IMR-90 (cell line): ENCODE measurements around the gene GAL. TPM values are rescaled to one million over a fixed set of nuclear protein-coding genes. Genes with fewer than 3 reads are reported as not detected.

Experiments used
- ATAC-seq: fragments of 200-7000 bp; cut with Tn5 transposase; 2 replicates; pipeline ENCODE4 v1.9.1; 2020; ENCODE audit warnings: low read depth, mild to moderate bottlenecking, moderate library complexity
- BruUV-seq: library from RNA; stranded (reverse); fragments of 400-500 nt; replicated peaks from 2 replicates; lab custom pipeline; 2021; lab: Mats Ljungman, UMichigan
- CTCF ChIA-PET: fragments of 300-600 bp; formaldehyde crosslinking; extraction: SDS; loops from one replicate; lab custom pipeline; 2021; ENCODE audit warnings: antibody characterized with exemption; lab: Yijun Ruan, JAX
- POLR2A ChIA-PET: fragments of 300-600 bp; sonication (Branson Sonifier 250); formaldehyde crosslinking; loops from one replicate; lab custom pipeline; 2022; ENCODE audit warnings: antibody characterized with exemption; ENCODE audit not compliant: unreplicated experiment; lab: Charles Lee
- DNase-seq: peaks from one replicate; pipeline ENCODE4 v3.0.0; 2013
- H2AFZ ChIP-seq: replicated peaks from 2 replicates; pipeline ENCODE3; 2013; ENCODE audit warnings: low read length, mild to moderate bottlenecking; ENCODE audit not compliant: poor library complexity
- H2AK5ac ChIP-seq: 2 replicates; pipeline ENCODE4 v1.6.1; 2013; ENCODE audit warnings: low read depth, low read length, inconsistent platforms
- H2AK9ac ChIP-seq: replicated peaks from 2 replicates; pipeline ENCODE3; 2013; ENCODE audit warnings: mild to moderate bottlenecking, low read depth, low read length, moderate library complexity; ENCODE audit not compliant: poor library complexity
- H2BK120ac ChIP-seq: 2 replicates; pipeline ENCODE4 v1.6.1; 2013; ENCODE audit warnings: low read depth, low read length, inconsistent platforms
- H2BK15ac ChIP-seq: 3 replicates; pipeline ENCODE4 v1.6.1; 2013; ENCODE audit warnings: low read depth, low read length, inconsistent platforms
- H2BK20ac ChIP-seq: 2 replicates; pipeline ENCODE4 v1.6.1; 2013; ENCODE audit warnings: low read depth, mild to moderate bottlenecking, inconsistent platforms, low read length, moderate library complexity
- H2BK5ac ChIP-seq: 2 replicates; pipeline ENCODE4 v1.6.1; 2013; ENCODE audit warnings: mild to moderate bottlenecking, low read depth, low read length, inconsistent platforms; ENCODE audit not compliant: poor library complexity, severe bottlenecking
- H3K14ac ChIP-seq: replicated peaks from 2 replicates; pipeline ENCODE4 v1.6.1; 2013; ENCODE audit warnings: low read depth, low read length, inconsistent platforms
- H3K18ac ChIP-seq: 2 replicates; pipeline ENCODE4 v1.6.1; 2013; ENCODE audit warnings: low read depth, low read length, control low read depth
- H3K23ac ChIP-seq: 2 replicates; pipeline ENCODE4 v1.6.1; 2013; ENCODE audit warnings: low read depth, low read length, inconsistent platforms
- H3K27ac ChIP-seq: 2 replicates; pipeline ENCODE4 v1.5.1; 2013; ENCODE audit warnings: mild to moderate bottlenecking, control low read depth, low read length; ENCODE audit not compliant: insufficient read depth
- H3K27me3 ChIP-seq: 2 replicates; pipeline ENCODE4 v1.6.1; 2013; ENCODE audit warnings: low read length; ENCODE audit not compliant: control insufficient read depth, insufficient read depth
- H3K36me3 ChIP-seq: 2 replicates; pipeline ENCODE4 v1.6.1; 2013; ENCODE audit warnings: low read length, mixed read lengths; ENCODE audit not compliant: control insufficient read depth, insufficient read depth
- H3K4ac ChIP-seq: 2 replicates; pipeline ENCODE4 v1.6.1; 2013; ENCODE audit warnings: low read depth, low read length, inconsistent platforms
- H3K4me1 ChIP-seq: 2 replicates; pipeline ENCODE4 v1.6.1; 2013; ENCODE audit warnings: low read length, mixed read lengths; ENCODE audit not compliant: control insufficient read depth, insufficient read depth
- H3K4me2 ChIP-seq: 2 replicates; pipeline ENCODE4 v1.6.1; 2013; ENCODE audit warnings: low read depth, mild to moderate bottlenecking, control low read depth, low read length, moderate library complexity
- H3K4me3 ChIP-seq: 2 replicates; pipeline ENCODE4 v1.5.1; 2013; ENCODE audit warnings: low read depth, mild to moderate bottlenecking, control low read depth, low read length, moderate library complexity; ENCODE audit not compliant: insufficient read depth
- H3K56ac ChIP-seq: 2 replicates; pipeline ENCODE4 v1.6.1; 2013; ENCODE audit warnings: low read length, inconsistent platforms; ENCODE audit not compliant: insufficient read depth; ENCODE audit errors: extremely low read depth
- H3K79me1 ChIP-seq, 2 experiments: 2 replicates each; pipeline ENCODE4 v1.6.1; 2013; ENCODE audit warnings: low read length in 2 of 2, inconsistent platforms in 1 of 2, low read depth in 1 of 2
- H3K9ac ChIP-seq: 2 replicates; pipeline ENCODE4 v1.6.1; 2013; ENCODE audit warnings: low read depth, low read length, control low read depth
- H3K9me1 ChIP-seq: 2 replicates; pipeline ENCODE4 v1.6.1; 2013; ENCODE audit warnings: low read length, inconsistent platforms; ENCODE audit not compliant: insufficient read depth
- H3K9me3 ChIP-seq: 2 replicates; pipeline ENCODE4 v1.6.1; 2013; ENCODE audit warnings: low read length; ENCODE audit not compliant: control insufficient read depth, insufficient read depth
- H4K20me1 ChIP-seq: 2 replicates; pipeline ENCODE4 v1.6.1; 2013; ENCODE audit warnings: low read length, inconsistent platforms; ENCODE audit not compliant: insufficient read depth
- H4K5ac ChIP-seq: 2 replicates; pipeline ENCODE4 v1.6.1; 2013; ENCODE audit warnings: mild to moderate bottlenecking, low read depth, low read length, control low read depth
- H4K8ac ChIP-seq, 2 experiments: 2 replicates each; pipeline ENCODE4 v1.6.1; 2013; ENCODE audit warnings: low read depth in 2 of 2, low read length in 2 of 2, control low read depth in 1 of 2, inconsistent platforms in 1 of 2
- H4K91ac ChIP-seq: 2 replicates; pipeline ENCODE4 v1.6.1; 2013; ENCODE audit warnings: low read depth, low read length, inconsistent platforms; ENCODE audit not compliant: insufficient read depth
- BHLHE40 ChIP-seq: fragments of 150-350 bp; IDR thresholded peaks from 2 replicates; pipeline ENCODE4 v1.6.1; 2016; ENCODE audit warnings: mild to moderate bottlenecking, low read depth, low read length
- CEBPB ChIP-seq: IDR thresholded peaks from 2 replicates; pipeline ENCODE4 v1.6.1; 2012; ENCODE audit warnings: low read depth, low read length, improper control_type of control experiment
- CHD1 ChIP-seq: IDR thresholded peaks from 2 replicates; pipeline ENCODE4 v1.6.1; 2012; ENCODE audit warnings: low read depth, low read length, improper control_type of control experiment
- CTCF ChIP-seq: conservative IDR thresholded peaks from 2 replicates; pipeline ENCODE4 v1.5.1; 2012; ENCODE audit warnings: mild to moderate bottlenecking, low read depth, low read length, improper control_type of control experiment
- FOS ChIP-seq: fragments of 150-350 bp; IDR thresholded peaks from 2 replicates; pipeline ENCODE4 v1.6.1; 2016; ENCODE audit warnings: low read depth, low read length
- MAFK ChIP-seq: IDR thresholded peaks from 2 replicates; pipeline ENCODE4 v1.6.1; 2012; ENCODE audit warnings: low read depth, low read length, improper control_type of control experiment
- MAZ ChIP-seq: IDR thresholded peaks from 2 replicates; pipeline ENCODE4 v1.6.1; 2012; ENCODE audit warnings: low read depth, mild to moderate bottlenecking, low read length, improper control_type of control experiment, moderate library complexity, borderline replicate concordance
- MXI1 ChIP-seq: IDR thresholded peaks from 2 replicates; pipeline ENCODE4 v1.6.1; 2012; ENCODE audit warnings: low read depth, mild to moderate bottlenecking, low read length, moderate library complexity, borderline replicate concordance
- RAD21 ChIP-seq: IDR thresholded peaks from 2 replicates; pipeline ENCODE4 v1.6.1; 2012; ENCODE audit warnings: low read length, improper control_type of control experiment
- RCOR1 ChIP-seq: IDR thresholded peaks from 2 replicates; pipeline ENCODE4 v1.6.1; 2012; ENCODE audit warnings: mild to moderate bottlenecking, low read length, improper control_type of control experiment; ENCODE audit not compliant: insufficient replicate concordance
- RFX5 ChIP-seq: IDR thresholded peaks from 2 replicates; pipeline ENCODE4 v1.8.0; 2012; ENCODE audit warnings: low read depth, mild to moderate bottlenecking, low read length, moderate library complexity
- SMC3 ChIP-seq: fragments of 150-350 bp; IDR thresholded peaks from 2 replicates; pipeline ENCODE4 v1.6.1; 2016; ENCODE audit warnings: low read depth, mild to moderate bottlenecking, antibody characterized with exemption, low read length, moderate library complexity
- USF2 ChIP-seq: fragments of 150-350 bp; IDR thresholded peaks from 2 replicates; pipeline ENCODE4 v1.6.1; 2017; ENCODE audit warnings: mild to moderate bottlenecking, antibody characterized with exemption, low read length, low read depth
- WGBS, 2 experiments: methylation state at CpG; one replicate each; pipeline versions ENCODE4 v1.1.5 to v1.1.7; 2013; ENCODE audit warnings: missing lambda C conversion rate in 2 of 2; ENCODE audit not compliant: insufficient read length in 1 of 2; ENCODE audit errors: extremely low coverage in 2 of 2; 5-methylcytosine and 5-hydroxymethylcytosine counted together
- dilution Hi-C: fragments of 300-500 bp; cut with HindIII; formaldehyde crosslinking; loops from one replicate; pipeline ENCODE4 v1.14.3; 2018; ENCODE audit warnings: low sequenced_read_pairs; ENCODE audit not compliant: unreplicated experiment
- in situ Hi-C: fragments of 300-500 bp; cut with MboI; formaldehyde crosslinking; loops from 3 replicates; pipeline ENCODE4 v1.14.3; 2019; ENCODE audit warnings: low sequenced_read_pairs, inconsistent platforms, mixed read lengths
- intact Hi-C: fragments of 100-400 bp; cut with micrococcal nuclease; formaldehyde crosslinking; loops from 2 replicates; pipeline ENCODE4 v1.10.0; 2022
- polyA plus RNA-seq, 3 experiments: library from polyadenylated mRNA; depleted of rRNA; stranded (reverse); fragments of >200 nt; gene quantifications; 2 replicates each; pipeline ENCODE4 v1.2.3, GENCODE V29; 2012; ENCODE audit warnings: low replicate concordance in 1 of 3
- total RNA-seq: library from RNA; depleted of rRNA; stranded (reverse); fragments of >200 nt; gene quantifications from 2 replicates; pipeline ENCODE4 v1.2.3, GENCODE V29; 2012
- TF ChIP-seq, protein P1 (sequence below): fragments of 150-350 bp; IDR thresholded peaks from 2 replicates; pipeline ENCODE4 v1.6.1; 2016; ENCODE audit warnings: low read depth, mild to moderate bottlenecking, low read length, moderate library complexity, borderline replicate concordance

GAL gene
- total and polyA plus RNA-seq, 2 of the 4 experiments (the other 2 are of a cell fraction), result 2.0 TPM; not detected in 1

DNA sequence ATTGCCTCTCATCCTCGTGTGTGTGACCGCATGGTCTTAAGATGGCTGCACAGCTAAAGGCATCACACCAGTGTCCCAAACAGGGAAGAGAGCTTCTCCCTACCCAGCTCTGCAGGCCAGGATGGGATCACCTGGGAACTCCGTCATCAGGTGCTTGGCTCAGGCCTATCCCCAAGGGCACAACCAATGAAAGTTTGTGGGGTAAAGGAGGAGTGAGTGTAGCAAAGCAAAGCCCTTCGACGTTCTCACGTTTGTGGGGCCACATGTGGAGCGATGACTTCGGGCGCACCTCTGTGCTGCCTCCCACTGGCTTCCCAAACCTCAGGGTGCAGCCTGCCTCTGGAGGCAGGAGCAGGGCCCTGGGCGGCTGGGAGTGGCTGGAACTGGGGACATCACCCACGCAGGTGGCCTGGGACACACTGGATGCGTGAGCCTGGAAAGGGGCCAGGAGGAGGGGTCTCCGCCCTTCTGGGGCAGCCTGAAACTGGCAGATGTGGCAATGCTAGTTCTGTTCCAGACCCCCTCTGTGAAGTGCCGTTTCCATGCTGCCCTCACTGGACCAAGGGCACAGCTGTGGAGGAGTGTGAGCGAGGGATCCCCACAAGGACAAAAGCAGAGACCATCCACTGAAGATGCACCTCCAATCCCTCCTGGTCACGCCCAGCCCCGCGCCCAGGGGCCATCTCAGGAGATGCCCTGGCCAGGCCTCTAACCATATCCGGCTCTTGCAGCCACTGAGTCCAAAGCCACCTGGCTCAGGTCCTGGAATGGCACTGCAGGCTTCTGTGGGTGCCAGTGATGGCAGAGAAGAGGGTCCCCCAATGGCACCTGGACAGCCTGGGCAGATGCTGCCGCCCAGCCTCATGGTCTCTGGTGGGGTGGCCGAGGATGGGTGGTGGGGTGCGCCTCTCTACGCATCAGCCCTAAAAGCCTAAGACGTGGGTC is 30.6 kb upstream of the GAL start:
- Histone ChIP-seq H4K91ac (no peak overlapping the region), H3K4me2 (no peak overlapping the region), H3K27me3 (peaks cover 30% of the 10 kb centered on the region), H4K8ac (no peak overlapping the region), H3K23ac (no peak overlapping the region), H4K5ac (no peak overlapping the region), H3K9me1 (no peaks in the 10 kb centered on the region), H3K36me3 (no peaks in the 10 kb centered on the region), H2AFZ (no peak overlapping the region), H3K18ac (no peak overlapping the region), H3K9me3 (peaks cover 8% of the 10 kb centered on the region), H2BK120ac (no peak overlapping the region), H3K4me1 (peaks cover 2% of the 10 kb centered on the region), H2BK15ac (no peak overlapping the region), H3K4ac (no peak overlapping the region), H3K79me1 (no peaks in the 10 kb centered on the region), H2AK5ac (no peak overlapping the region), H2BK20ac (no peak overlapping the region), H2AK9ac (peak overlapping the region; percentile 20), H3K27ac (no peak overlapping the region), H3K4me3 (no peak overlapping the region), H3K14ac (no peak overlapping the region), H2BK5ac (no peak overlapping the region), H4K20me1 (0 out of 2 replicates have a peak, but pooled peaks cover 1% of the 10 kb centered on the region), H3K56ac (no peak overlapping the region), H3K9ac (no peak overlapping the region)
- ATAC-seq, result no peak
- no TSS peak for BruUV-seq
- DNase-seq, result no peak
- ChIA-PET POLR2A (no interaction called here), CTCF (no interaction called here)
- WGBS, 2 experiments, result 87% methylated on average over 3 of the region's 24 CpGs; no CpG with 5 or more reads in 1 of the 2 experiments
- in situ Hi-C loops, result no loop called here
- dilution Hi-C loops, result no loop called here
- intact Hi-C loops, result no loop called here
- TF ChIP-seq CTCF (no peak), MAFK (no peak), RCOR1 (no peak), CEBPB (no peak), FOS (no peak), RFX5 (no peak), SMC3 (no peak), MAZ (no peak), RAD21 (no peak), USF2 (no peak), CHD1 (no peak), BHLHE40 (no peak), MXI1 (no peak)
- TF ChIP-seq, protein P1, sequence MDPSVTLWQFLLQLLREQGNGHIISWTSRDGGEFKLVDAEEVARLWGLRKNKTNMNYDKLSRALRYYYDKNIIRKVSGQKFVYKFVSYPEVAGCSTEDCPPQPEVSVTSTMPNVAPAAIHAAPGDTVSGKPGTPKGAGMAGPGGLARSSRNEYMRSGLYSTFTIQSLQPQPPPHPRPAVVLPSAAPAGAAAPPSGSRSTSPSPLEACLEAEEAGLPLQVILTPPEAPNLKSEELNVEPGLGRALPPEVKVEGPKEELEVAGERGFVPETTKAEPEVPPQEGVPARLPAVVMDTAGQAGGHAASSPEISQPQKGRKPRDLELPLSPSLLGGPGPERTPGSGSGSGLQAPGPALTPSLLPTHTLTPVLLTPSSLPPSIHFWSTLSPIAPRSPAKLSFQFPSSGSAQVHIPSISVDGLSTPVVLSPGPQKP, result no peak
